Sigmoid colon (tissue), 7 donors: ENCODE data around the gene SRCIN1. TPM values are rescaled to one million over a fixed set of nuclear protein-coding genes. Genes with fewer than 3 reads are reported as not detected.
"Not testable (repeated sequence)": the region's sequence is repeated elsewhere in the genome, so short reads cannot be mapped to it uniquely, and the experiment has no call there.

Experiments
- DNase-seq: peaks from one replicate; pipeline ENCODE4 v3.0.0-alpha.2; 2019
- H3K27ac ChIP-seq, 4 donors: fragments of 200-600 bp; sonication (generic); one replicate each; pipeline ENCODE4 v1.5.1; 2016 to 2019; ENCODE audit warnings: mild to moderate bottlenecking in 1 of 4
- H3K27me3 ChIP-seq, 3 donors: fragments of 200-600 bp; sonication (generic); one replicate each; pipeline ENCODE4 v1.5.1; 2019; ENCODE audit warnings: mild to moderate bottlenecking in 1 of 3
- H3K36me3 ChIP-seq, 4 donors: fragments of 200-600 bp; sonication (generic); one replicate each; pipeline ENCODE4 v1.5.1; 2016 to 2019
- H3K4me1 ChIP-seq, 4 donors: fragments of 200-600 bp; sonication (generic); one replicate each; pipeline ENCODE4 v1.5.1; 2017 to 2019
- H3K4me3 ChIP-seq, 4 donors: fragments of 200-600 bp; sonication (generic); one replicate each; pipeline ENCODE4 v1.5.1; 2017 to 2019; ENCODE audit warnings: mild to moderate bottlenecking in 2 of 4, moderate library complexity in 1 of 4
- H3K9me3 ChIP-seq, 4 donors: fragments of 200-600 bp in 3 of 4; sonication (generic) in 3 of 4; one replicate each; pipeline versions ENCODE4 v1.5.1 to v1.6.1; 2013 to 2019
- EP300 ChIP-seq, 4 donors: sonication (generic); formaldehyde crosslinking; IDR thresholded peaks; one replicate each; pipeline ENCODE4 v1.6.1; 2017; ENCODE audit warnings: antibody characterized with exemption in 4 of 4
- POLR2A ChIP-seq, 2 donors: fragments of 450-650 bp; IDR thresholded peaks; one replicate each; pipeline ENCODE4 v1.6.1; 2016; ENCODE audit warnings: antibody characterized with exemption in 2 of 2, mild to moderate bottlenecking in 2 of 2, moderate library complexity in 2 of 2
- POLR2AphosphoS5 ChIP-seq, 4 donors: sonication (generic); formaldehyde crosslinking; IDR thresholded peaks; one replicate each; pipeline ENCODE4 v1.6.1; 2017; ENCODE audit warnings: antibody characterized with exemption in 4 of 4
- WGBS, 2 donors: extraction: QIAGEN DNeasy Blood & Tissue Kit; methylation state at CpG; one replicate each; pipeline ENCODE4 v1.1.7; 2013; 5-methylcytosine and 5-hydroxymethylcytosine counted together
- intact Hi-C: fragments of 100-400 bp; cut with DNase I; formaldehyde crosslinking; loops from one replicate; pipeline ENCODE4 v1.15.1; 2023
- polyA plus RNA-seq, 3 donors: library from polyadenylated mRNA; stranded (reverse); fragments of 200-250 nt; gene quantifications; one replicate each; pipeline ENCODE4 v1.2.3, GENCODE V29; 2013
- total RNA-seq, 4 donors: library from RNA; depleted of rRNA; stranded (reverse); fragments of >200 nt; gene quantifications; one replicate each; pipeline ENCODE4 v1.1.0, GENCODE V29; 2016
- TF ChIP-seq, protein P1 (sequence below), 4 experiments: fragments of 450-650 bp in 3 of 4; fragments of 200-600 bp in 1 of 4; IDR thresholded peaks; one replicate each; pipeline ENCODE4 v1.5.1; 2016 to 2019; ENCODE audit warnings: antibody characterized with exemption in 4 of 4, mild to moderate bottlenecking in 3 of 4, moderate library complexity in 2 of 4
- donor health status: healthy with polysubstance abuse.
- donor health status: Bipolar disorder and iron deficiency.
- donor health status: healthy.

The SRCIN1 gene
- total and polyA plus RNA-seq, 7 donors = 0.81 to 9.4 (median 1.3) TPM; not detected in 1

DNA sequence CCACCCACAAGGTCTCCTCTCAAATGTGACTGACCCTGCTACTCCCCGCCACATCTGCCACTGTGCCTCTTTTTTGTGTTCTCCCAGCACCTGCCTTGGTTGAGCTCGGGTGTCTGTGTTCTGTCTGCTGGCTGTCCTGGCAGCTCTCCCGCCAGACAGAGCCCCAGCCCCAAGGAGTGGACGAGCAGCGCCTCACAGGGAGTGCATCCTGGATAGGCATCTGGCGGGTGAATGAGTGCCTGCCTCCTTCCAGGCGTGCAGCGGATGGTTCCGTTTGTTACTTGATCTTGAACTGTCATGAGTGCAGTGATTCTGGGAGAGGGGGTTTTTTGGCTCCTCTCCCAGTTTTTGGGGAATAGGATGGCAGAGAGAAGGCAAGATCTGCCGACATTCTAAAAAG lies 77.6 kb downstream of the SRCIN1 start:
- H3K36me3 ChIP-seq, H3K9me3 ChIP-seq, DNase-seq, H3K27ac ChIP-seq, intact Hi-C loops, H3K4me1 ChIP-seq, H3K4me3 ChIP-seq: not testable (repeated sequence)
- peak in 1 of 4 donors; percentile 52 for TF ChIP-seq POLR2AphosphoS5 (IDR thresholded peaks at IDR 0.05)
- peaks cover 6 to 39% (median 31%) of the 10 kb centered on the region in 3 donors for H3K27me3 ChIP-seq
- 32 to 38% methylated on average over 10 of the region's 10 CpGs for WGBS, 2 donors

DNA sequence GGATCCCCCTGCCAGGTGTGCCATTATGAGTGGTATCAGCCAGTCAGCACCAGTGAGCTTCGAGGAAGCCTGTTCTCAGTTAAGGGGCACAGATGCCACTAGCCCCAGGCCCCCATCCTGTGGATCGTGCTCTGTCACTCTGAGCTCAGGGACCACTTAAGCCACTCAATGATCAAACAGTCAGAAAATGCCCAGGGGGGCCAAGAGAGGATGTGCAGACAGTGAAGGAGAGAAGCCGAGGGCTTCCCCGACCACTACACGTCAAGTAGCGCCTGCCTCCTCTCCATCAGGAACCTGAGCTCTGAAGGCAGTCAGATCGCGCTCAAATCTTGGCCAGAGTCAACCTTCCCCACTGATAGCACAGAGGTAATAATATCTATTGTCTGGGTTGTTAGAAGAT lies 79.2 kb downstream of the SRCIN1 start:
- H3K27me3 ChIP-seq = peaks cover 6 to 22% (median 15%) of the 10 kb centered on the region in 3 donors
- H3K4me1 ChIP-seq, H3K4me3 ChIP-seq, H3K9me3 ChIP-seq, H3K27ac ChIP-seq, intact Hi-C loops, DNase-seq, H3K36me3 ChIP-seq: not testable (repeated sequence)
- WGBS, 2 donors = 68 to 71% methylated on average over 8 of the region's 8 CpGs

DNA sequence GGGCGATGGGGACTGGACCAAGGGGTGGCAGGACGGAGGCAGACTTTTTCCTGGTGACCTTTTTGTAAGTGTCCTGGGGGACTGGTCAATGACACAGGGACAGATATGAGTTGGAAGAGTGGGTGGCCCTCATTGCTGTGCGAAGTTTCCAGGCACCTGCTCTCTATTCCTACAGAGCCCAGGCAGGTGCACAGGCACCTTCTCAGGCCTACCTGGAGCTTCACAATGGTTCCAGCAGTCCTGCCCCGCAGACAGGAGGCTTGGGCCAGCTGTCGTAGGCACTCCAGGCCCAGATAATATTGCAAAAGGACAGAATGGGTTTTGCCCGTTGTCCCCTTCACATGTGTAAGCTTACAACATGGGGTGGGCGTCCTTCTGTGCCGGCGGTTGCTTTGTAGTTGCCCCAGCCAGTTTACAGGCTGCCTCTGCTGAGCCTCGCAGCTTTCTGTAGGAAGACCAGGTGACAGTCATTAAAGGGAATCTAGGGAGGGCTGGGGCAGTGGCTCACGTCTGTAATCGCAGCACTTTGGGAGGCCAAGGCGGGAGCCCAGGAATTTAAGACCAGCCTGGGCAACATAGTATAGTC lies 93.2 kb downstream of the SRCIN1 start:
- TF ChIP-seq, protein P1, sequence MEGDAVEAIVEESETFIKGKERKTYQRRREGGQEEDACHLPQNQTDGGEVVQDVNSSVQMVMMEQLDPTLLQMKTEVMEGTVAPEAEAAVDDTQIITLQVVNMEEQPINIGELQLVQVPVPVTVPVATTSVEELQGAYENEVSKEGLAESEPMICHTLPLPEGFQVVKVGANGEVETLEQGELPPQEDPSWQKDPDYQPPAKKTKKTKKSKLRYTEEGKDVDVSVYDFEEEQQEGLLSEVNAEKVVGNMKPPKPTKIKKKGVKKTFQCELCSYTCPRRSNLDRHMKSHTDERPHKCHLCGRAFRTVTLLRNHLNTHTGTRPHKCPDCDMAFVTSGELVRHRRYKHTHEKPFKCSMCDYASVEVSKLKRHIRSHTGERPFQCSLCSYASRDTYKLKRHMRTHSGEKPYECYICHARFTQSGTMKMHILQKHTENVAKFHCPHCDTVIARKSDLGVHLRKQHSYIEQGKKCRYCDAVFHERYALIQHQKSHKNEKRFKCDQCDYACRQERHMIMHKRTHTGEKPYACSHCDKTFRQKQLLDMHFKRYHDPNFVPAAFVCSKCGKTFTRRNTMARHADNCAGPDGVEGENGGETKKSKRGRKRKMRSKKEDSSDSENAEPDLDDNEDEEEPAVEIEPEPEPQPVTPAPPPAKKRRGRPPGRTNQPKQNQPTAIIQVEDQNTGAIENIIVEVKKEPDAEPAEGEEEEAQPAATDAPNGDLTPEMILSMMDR (IDR thresholded peaks at IDR 0.05) = no peak
- TF ChIP-seq POLR2A (IDR thresholded peaks at IDR 0.05) (no peak), EP300 (IDR thresholded peaks at IDR 0.05) (no peak), POLR2AphosphoS5 (IDR thresholded peaks at IDR 0.05) (no peak)
- no peaks in the 10 kb centered on the region for H3K27me3 ChIP-seq
- DNase-seq = no peak
- intact Hi-C loops = loop anchor here (5.0 kb wide), 1 partner anchor 155 kb away; no protein-coding TSS in a partner anchor
- H3K4me3 ChIP-seq = no peak overlapping the region
- H3K9me3 ChIP-seq = no peaks in the 10 kb centered on the region
- WGBS, 2 donors = 82 to 83% methylated on average over 13 of the region's 13 CpGs
- no peak overlapping the region for H3K27ac ChIP-seq
- H3K36me3 ChIP-seq = peaks cover 0 to 3% (median 3%) of the 10 kb centered on the region in 4 donors
- H3K4me1 ChIP-seq = peaks cover 0 to 35% (median 27%) of the 10 kb centered on the region in 4 donors

DNA sequence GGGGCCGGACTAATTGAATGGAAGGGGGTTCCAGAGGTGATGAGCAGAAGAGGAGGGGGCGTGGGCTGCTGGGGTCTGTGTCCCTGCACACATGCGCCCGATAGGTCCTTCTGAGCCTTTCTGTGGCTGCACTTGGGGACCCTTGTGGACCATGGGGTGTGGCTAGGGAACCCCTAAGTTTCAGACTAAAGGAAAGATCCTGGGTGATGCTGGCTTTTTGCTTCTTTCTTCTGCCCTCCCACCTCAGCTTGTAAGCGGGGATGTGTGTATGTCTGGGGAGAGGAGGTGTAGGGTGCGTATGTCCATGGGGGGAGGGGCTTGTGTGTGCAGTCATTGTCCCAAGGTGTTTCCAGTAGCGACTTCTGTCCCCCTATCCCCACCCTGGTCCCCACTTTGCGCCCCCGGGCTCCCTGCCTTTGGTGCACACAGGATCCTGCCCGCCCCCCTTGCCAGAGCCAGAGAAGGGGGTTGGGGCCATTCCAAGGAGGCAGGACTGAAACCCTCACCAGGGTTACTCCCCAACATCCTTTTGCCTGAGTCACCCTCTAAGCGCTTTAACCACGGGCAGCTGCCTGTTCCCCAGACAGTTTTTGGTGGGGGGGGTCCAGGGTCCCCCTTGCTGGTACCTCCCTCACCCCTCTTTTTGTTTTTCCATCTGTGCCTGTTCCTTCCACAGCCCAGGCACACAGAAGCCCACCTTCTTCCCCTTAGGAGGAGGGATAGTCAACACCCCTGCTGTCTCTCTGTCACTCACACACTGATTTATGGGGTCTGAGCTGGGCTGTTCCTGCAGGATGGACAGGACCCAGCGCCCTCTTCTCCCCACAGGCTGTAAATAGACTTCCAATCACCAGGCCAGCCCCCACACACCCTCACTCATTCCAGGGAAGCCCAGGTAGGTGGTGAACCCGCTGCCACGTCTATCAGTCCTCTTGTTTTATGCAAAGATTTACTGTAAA lies 94.3 kb downstream of the SRCIN1 start:
- H3K27ac ChIP-seq = no peak overlapping the region
- 53 to 73% methylated on average over 15 of the region's 15 CpGs for WGBS, 2 donors
- TF ChIP-seq POLR2A (IDR thresholded peaks at IDR 0.05) (no peak), EP300 (IDR thresholded peaks at IDR 0.05) (no peak), POLR2AphosphoS5 (IDR thresholded peaks at IDR 0.05) (no peak)
- TF ChIP-seq, protein P1 (IDR thresholded peaks at IDR 0.05) = no peak
- H3K4me3 ChIP-seq = no peak overlapping the region
- H3K27me3 ChIP-seq = no peaks in the 10 kb centered on the region
- no peaks in the 10 kb centered on the region for H3K9me3 ChIP-seq
- intact Hi-C loops = loop anchor here (5.0 kb wide), 1 partner anchor 156 kb away; no protein-coding TSS in a partner anchor
- peaks cover 2 to 14% (median 13%) of the 10 kb centered on the region in 4 donors for H3K36me3 ChIP-seq
- no peak for DNase-seq
- H3K4me1 ChIP-seq = peaks cover 0 to 38% (median 27%) of the 10 kb centered on the region in 4 donors

DNA sequence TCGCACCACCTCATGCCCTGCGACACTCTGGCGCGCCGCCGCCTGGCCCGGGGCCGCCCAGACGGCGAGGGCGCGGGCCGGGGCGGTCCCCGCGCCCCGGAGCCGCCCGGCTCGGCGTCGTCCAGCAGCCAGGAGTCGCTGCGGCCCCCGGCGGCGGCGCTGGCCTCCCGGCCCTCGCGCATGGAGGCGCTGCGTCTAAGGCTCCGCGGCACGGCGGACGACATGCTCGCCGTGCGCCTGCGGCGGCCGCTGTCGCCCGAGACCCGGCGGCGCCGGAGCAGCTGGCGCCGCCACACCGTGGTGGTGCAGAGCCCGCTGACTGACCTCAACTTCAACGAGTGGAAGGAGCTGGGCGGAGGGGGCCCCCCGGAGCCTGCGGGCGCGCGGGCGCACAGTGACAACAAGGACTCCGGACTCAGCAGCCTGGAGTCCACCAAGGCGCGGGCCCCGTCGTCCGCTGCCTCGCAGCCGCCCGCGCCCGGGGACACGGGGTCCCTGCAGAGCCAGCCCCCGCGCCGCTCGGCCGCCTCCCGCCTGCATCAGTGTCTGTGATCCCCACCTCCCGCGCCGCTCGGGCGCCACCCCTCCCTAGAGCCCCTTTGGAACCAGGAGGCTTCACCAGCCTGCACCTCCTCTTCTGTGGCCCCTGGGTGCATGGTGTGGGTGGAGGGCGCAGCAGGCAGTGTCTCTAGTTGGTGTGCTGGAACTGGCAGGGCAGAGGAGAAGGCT lies 95.2 kb downstream of the SRCIN1 start:
- intact Hi-C loops = loop anchor here (5.0 kb wide), 1 partner anchor 157 kb away; no protein-coding TSS in a partner anchor
- no peaks in the 10 kb centered on the region for H3K27me3 ChIP-seq
- H3K4me1 ChIP-seq = peaks cover 0 to 38% (median 27%) of the 10 kb centered on the region in 4 donors
- H3K9me3 ChIP-seq = no peaks in the 10 kb centered on the region
- peak overlapping the region in 2 of 4 donors; percentile 24 to 37 for H3K4me3 ChIP-seq
- H3K36me3 ChIP-seq = peaks cover 10 to 23% (median 18%) of the 10 kb centered on the region in 4 donors
- TF ChIP-seq POLR2A (IDR thresholded peaks at IDR 0.05) = no peak
- no peak for TF ChIP-seq EP300 (IDR thresholded peaks at IDR 0.05)
- peak in 2 of 4 donors; percentile 10 to 24 for TF ChIP-seq POLR2AphosphoS5 (IDR thresholded peaks at IDR 0.05)
- TF ChIP-seq, protein P1 (IDR thresholded peaks at IDR 0.05) = no peak
- 6 to 17% methylated on average over 86 of the region's 86 CpGs for WGBS, 2 donors
- no peak overlapping the region for H3K27ac ChIP-seq
- no peak for DNase-seq
